Measurements from ENCODE around the gene EFNA2. TPM values are rescaled to one million over a fixed set of nuclear protein-coding genes. Genes with fewer than 3 reads are reported as not detected.

Gene EFNA2
- polyA plus RNA-seq, 1 donor (not counting 4 experiments of a cell fraction or from before 2014, with no cell fraction given) = not detected

DNA sequence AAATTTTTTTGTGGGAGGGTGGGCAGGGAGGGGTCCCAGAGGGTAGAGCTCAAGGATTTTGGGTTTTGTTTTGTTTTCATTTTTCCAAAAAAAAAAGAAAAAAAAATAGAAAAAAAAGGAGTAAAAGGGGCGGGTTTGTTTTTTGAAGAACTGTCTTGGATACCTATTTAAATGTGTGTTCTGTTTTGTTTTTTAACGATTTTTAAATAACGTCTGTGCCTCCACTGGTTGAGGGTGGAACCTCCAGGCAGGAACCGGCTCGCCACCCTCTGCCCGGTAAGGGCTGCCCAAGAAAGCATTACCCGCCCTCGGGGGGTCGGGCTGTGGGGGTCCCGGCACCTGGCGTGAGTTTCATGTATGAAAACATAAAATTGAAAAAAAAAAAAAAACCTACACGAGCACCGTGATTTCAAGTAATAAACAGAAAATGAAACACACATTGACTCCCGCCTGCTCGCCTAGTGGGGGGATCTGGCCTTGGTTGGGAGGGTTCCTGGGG lies 26.9 kb upstream of the EFNA2 start:
- Histone ChIP-seq H4K20me1 (ENCODE audit: control insufficient read depth, extremely low read depth, insufficient read depth, low read length) (peaks cover 18% of the 10 kb centered on the region), H3K4me3 (ENCODE audit: control insufficient read depth in 2 of 3, extremely low read depth in 1 of 3, insufficient read depth in 2 of 3, low read depth in 1 of 3, low read length in 3 of 3) (peak overlapping the region in 1 of 3 experiments; percentile 2), H3K4me1 (ENCODE audit: control insufficient read depth, extremely low read depth, insufficient read depth, low read length) (peaks cover 57% of the 10 kb centered on the region), H3K9me3 (ENCODE audit: control insufficient read depth, low read depth, low read length) (no peaks in the 10 kb centered on the region), H3K27ac (ENCODE audit: control insufficient read depth, insufficient read depth, low read length) (peak overlapping the region; percentile 58), H3K27me3 (ENCODE audit: control insufficient read depth, extremely low read depth, insufficient read depth, low read length) (no peaks in the 10 kb centered on the region), H3K36me3 (ENCODE audit: control insufficient read depth in 2 of 2, extremely low read depth in 1 of 2, insufficient read depth in 2 of 2, low read length in 2 of 2) (peaks cover 24 to 41% of the 10 kb centered on the region in 2 experiments), H3K9me1 (ENCODE audit: control insufficient read depth, extremely low read depth, insufficient read depth, low read length) (no peaks in the 10 kb centered on the region), H3K4me2 (ENCODE audit: control insufficient read depth, extremely low read depth, insufficient read depth, low read depth, low read length) (peak overlapping the region; percentile 54), H3K79me2 (ENCODE audit: control insufficient read depth, insufficient read depth, low read length) (peaks cover 38% of the 10 kb centered on the region), H2AFZ (ENCODE audit: control insufficient read depth, low read length) (no peak overlapping the region), H3K9ac (ENCODE audit: control insufficient read depth, extremely low read depth, insufficient read depth, low read length) (peak overlapping the region; percentile 52)
- dilution Hi-C loops (cut with MboI; ENCODE audit: extremely low pct_ligation_motif_present, low sequenced_read_pairs) = no loop called here
- DNase-seq (ENCODE audit: low read depth, low spot score) (no peak), FAIRE-seq (no peak)
- TF ChIP-seq, protein P1, sequence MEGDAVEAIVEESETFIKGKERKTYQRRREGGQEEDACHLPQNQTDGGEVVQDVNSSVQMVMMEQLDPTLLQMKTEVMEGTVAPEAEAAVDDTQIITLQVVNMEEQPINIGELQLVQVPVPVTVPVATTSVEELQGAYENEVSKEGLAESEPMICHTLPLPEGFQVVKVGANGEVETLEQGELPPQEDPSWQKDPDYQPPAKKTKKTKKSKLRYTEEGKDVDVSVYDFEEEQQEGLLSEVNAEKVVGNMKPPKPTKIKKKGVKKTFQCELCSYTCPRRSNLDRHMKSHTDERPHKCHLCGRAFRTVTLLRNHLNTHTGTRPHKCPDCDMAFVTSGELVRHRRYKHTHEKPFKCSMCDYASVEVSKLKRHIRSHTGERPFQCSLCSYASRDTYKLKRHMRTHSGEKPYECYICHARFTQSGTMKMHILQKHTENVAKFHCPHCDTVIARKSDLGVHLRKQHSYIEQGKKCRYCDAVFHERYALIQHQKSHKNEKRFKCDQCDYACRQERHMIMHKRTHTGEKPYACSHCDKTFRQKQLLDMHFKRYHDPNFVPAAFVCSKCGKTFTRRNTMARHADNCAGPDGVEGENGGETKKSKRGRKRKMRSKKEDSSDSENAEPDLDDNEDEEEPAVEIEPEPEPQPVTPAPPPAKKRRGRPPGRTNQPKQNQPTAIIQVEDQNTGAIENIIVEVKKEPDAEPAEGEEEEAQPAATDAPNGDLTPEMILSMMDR (optimal IDR thresholded peaks at IDR 0.05 in 1 of 3, IDR thresholded peaks at IDR 0.05 in 1 of 3, conservative IDR thresholded peaks at IDR 0.05 in 1 of 3; ENCODE audit: extremely low read depth in 1 of 3, insufficient read depth in 2 of 3, low read length in 3 of 3) = no peak
- TF ChIP-seq EZH2 (IDR thresholded peaks at IDR 0.05; ENCODE audit: low read length) = no peak

DNA sequence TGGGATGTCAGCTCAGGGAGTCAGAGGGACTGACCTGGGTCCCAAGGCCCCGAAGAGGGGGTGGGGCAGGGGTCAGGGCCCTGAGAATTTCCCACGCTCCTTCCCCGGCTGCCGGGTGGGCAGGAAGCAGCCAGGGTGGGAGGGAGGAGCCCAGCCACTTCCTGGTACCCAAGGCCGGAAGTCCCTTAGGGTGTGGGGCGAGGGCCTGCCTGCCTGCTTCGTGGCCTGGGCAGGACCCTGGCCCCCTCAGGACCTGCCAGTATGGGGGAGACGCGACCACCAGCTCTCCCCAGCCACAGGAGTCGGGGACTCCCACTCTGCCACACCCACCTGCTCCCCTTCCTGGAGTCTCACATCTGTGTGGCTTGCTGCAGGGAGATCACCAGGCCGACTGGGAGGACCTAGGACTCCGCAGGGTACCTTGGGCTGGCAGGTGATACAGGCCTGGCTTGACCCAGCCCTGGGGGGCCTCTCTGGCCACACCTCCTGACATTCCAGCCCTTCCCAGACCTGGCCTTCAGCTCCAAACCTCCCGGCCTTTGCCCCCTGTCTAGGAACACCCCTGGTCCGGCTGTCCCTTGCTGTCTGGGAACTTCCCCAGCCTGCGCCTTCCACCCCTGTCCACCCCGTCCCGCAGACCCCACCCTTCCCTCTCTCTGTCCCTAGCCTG lies 26.3 kb upstream of the EFNA2 start:
- Histone ChIP-seq H3K27me3 (ENCODE audit: control insufficient read depth, extremely low read depth, insufficient read depth, low read length) (no peaks in the 10 kb centered on the region), H3K79me2 (ENCODE audit: control insufficient read depth, insufficient read depth, low read length) (peaks cover 32% of the 10 kb centered on the region), H4K20me1 (ENCODE audit: control insufficient read depth, extremely low read depth, insufficient read depth, low read length) (peaks cover 18% of the 10 kb centered on the region), H3K4me1 (ENCODE audit: control insufficient read depth, extremely low read depth, insufficient read depth, low read length) (peaks cover 57% of the 10 kb centered on the region), H3K9me1 (ENCODE audit: control insufficient read depth, extremely low read depth, insufficient read depth, low read length) (no peaks in the 10 kb centered on the region), H3K36me3 (ENCODE audit: control insufficient read depth in 2 of 2, extremely low read depth in 1 of 2, insufficient read depth in 2 of 2, low read length in 2 of 2) (peaks cover 24 to 38% of the 10 kb centered on the region in 2 experiments), H3K4me2 (ENCODE audit: control insufficient read depth, extremely low read depth, insufficient read depth, low read depth, low read length) (peak overlapping the region; percentile 54), H3K27ac (ENCODE audit: control insufficient read depth, insufficient read depth, low read length) (peak overlapping the region; percentile 58), H3K9ac (ENCODE audit: control insufficient read depth, extremely low read depth, insufficient read depth, low read length) (peak overlapping the region; percentile 52), H3K4me3 (ENCODE audit: control insufficient read depth in 2 of 3, extremely low read depth in 1 of 3, insufficient read depth in 2 of 3, low read depth in 1 of 3, low read length in 3 of 3) (peak overlapping the region in 1 of 3 experiments; percentile 2), H2AFZ (ENCODE audit: control insufficient read depth, low read length) (no peak overlapping the region), H3K9me3 (ENCODE audit: control insufficient read depth, low read depth, low read length) (no peaks in the 10 kb centered on the region)
- TF ChIP-seq, protein P1 (optimal IDR thresholded peaks at IDR 0.05 in 1 of 3, IDR thresholded peaks at IDR 0.05 in 1 of 3, conservative IDR thresholded peaks at IDR 0.05 in 1 of 3; ENCODE audit: extremely low read depth in 1 of 3, insufficient read depth in 2 of 3, low read length in 3 of 3) = no peak
- no peak for TF ChIP-seq EZH2 (IDR thresholded peaks at IDR 0.05; ENCODE audit: low read length)
- no peak for DNase-seq (ENCODE audit: low read depth, low spot score)
- FAIRE-seq = no peak
- dilution Hi-C loops (cut with MboI; ENCODE audit: extremely low pct_ligation_motif_present, low sequenced_read_pairs) = no loop called here
